Prostate gland (tissue), 2 donors: ENCODE measurements around the gene PLOD3. TPM values are rescaled to one million over a fixed set of nuclear protein-coding genes. Genes with fewer than 3 reads are reported as not detected.
A peak's percentile ranks its signal among the peaks of the same experiment; 100 is the strongest.

Experiments used
- DNase-seq: peaks from one replicate; pipeline ENCODE4 v3.0.0-alpha.2; 2019; ENCODE audit warnings: low spot score
- H3K27ac ChIP-seq, 2 donors: fragments of 200-600 bp; sonication (generic); 2 replicates each; pipeline ENCODE4 v1.5.1; 2017 to 2019
- H3K27me3 ChIP-seq: fragments of 200-600 bp; sonication (generic); replicated peaks from 2 replicates; pipeline ENCODE4 v1.5.1; 2019; ENCODE audit not compliant: insufficient read depth
- H3K36me3 ChIP-seq, 2 donors: fragments of 200-600 bp; sonication (generic); 1 replicate in 1 of 2; 2 replicates in 1 of 2; pipeline versions ENCODE4 v1.5.1 to v1.8.1; 2017 to 2019
- H3K4me1 ChIP-seq: fragments of 200-600 bp; sonication (generic); replicated peaks from 2 replicates; pipeline ENCODE4 v1.5.1; 2019
- H3K4me3 ChIP-seq, 2 donors: fragments of 200-600 bp; sonication (generic); 2 replicates each; pipeline ENCODE4 v1.5.1; 2017 to 2019
- H3K9me3 ChIP-seq: fragments of 200-600 bp; sonication (generic); 2 replicates; pipeline ENCODE4 v1.5.1; 2017
- CTCF ChIP-seq, 4 experiments: fragments of 200-600 bp in 2 of 4; fragments of 450-650 bp in 2 of 4; sonication (generic) in 2 of 4; IDR thresholded peaks; 1 replicate in 3 of 4; 2 replicates in 1 of 4; pipeline ENCODE4 v1.5.1; 2016 to 2019; ENCODE audit warnings: antibody characterized with exemption in 4 of 4, mild to moderate bottlenecking in 2 of 4, moderate library complexity in 2 of 4
- POLR2A ChIP-seq: fragments of 450-650 bp; IDR thresholded peaks from one replicate; pipeline ENCODE4 v1.6.1; 2016; ENCODE audit warnings: antibody characterized with exemption, mild to moderate bottlenecking
- POLR2AphosphoS5 ChIP-seq: sonication (generic); formaldehyde crosslinking; IDR thresholded peaks from one replicate; pipeline ENCODE4 v1.6.1; 2017; ENCODE audit warnings: antibody characterized with exemption
- WGBS: methylation state at CpG from one replicate; pipeline ENCODE4 v1.1.5; 2018; 5-methylcytosine and 5-hydroxymethylcytosine counted together
- intact Hi-C: fragments of 100-400 bp; cut with DNase I; formaldehyde crosslinking; loops from one replicate; pipeline ENCODE4 v1.14.2; 2022
- total RNA-seq, 2 donors: library from RNA; depleted of rRNA; stranded (reverse); fragments of >200 nt; gene quantifications; one replicate each; pipeline ENCODE4 v1.1.0, GENCODE V29; 2016

The PLOD3 gene
- total RNA-seq, 2 donors from 2014 or later: 24.2 to 52.5 TPM

GRCh38 chr7:101172854-101173751 lies 44.3 kb downstream of the PLOD3 start:
- intact Hi-C loops: no loop called here

GRCh38 chr7:101172005-101172853 lies 45.2 kb downstream of the PLOD3 start:
- peaks cover 54% of the 10 kb centered on the region for H3K27me3 ChIP-seq
- TF ChIP-seq POLR2AphosphoS5 (no peak), CTCF (IDR thresholded peaks at IDR 0.05) (no peak), POLR2A (no peak)
- no peak overlapping the region for H3K27ac ChIP-seq
- WGBS: 2% methylated on average over 41 of the region's 79 CpGs
- no peaks in the 10 kb centered on the region for H3K36me3 ChIP-seq
- H3K4me1 ChIP-seq: peaks cover 5% of the 10 kb centered on the region
- no peak overlapping the region for H3K4me3 ChIP-seq
- intact Hi-C loops: no loop called here
- no peak for DNase-seq
- H3K9me3 ChIP-seq: no peaks in the 10 kb centered on the region

More at GRCh38 chr7:101172854-101173751, 44.3 kb downstream of the PLOD3 start:
- H3K4me1 ChIP-seq: peaks cover 5% of the 10 kb centered on the region
- no peaks in the 10 kb centered on the region for H3K36me3 ChIP-seq
- no peaks in the 10 kb centered on the region for H3K9me3 ChIP-seq
- peaks cover 46% of the 10 kb centered on the region for H3K27me3 ChIP-seq
- peak; percentile 67 for DNase-seq
- no peak overlapping the region for H3K27ac ChIP-seq
- TF ChIP-seq POLR2AphosphoS5 (no peak), CTCF (IDR thresholded peaks at IDR 0.05) (peak in 1 of 4 experiments; percentile 4)
- no peak overlapping the region for H3K4me3 ChIP-seq
- WGBS: under 1% methylated on average over 51 of the region's 53 CpGs

GRCh38 chr7:101171442-101171837 lies 45.9 kb downstream of the PLOD3 start:
- Histone ChIP-seq H3K9me3 (no peaks in the 10 kb centered on the region), H3K27me3 (peaks cover 62% of the 10 kb centered on the region), H3K27ac (no peak overlapping the region), H3K36me3 (no peaks in the 10 kb centered on the region), H3K4me1 (peaks cover 5% of the 10 kb centered on the region), H3K4me3 (no peak overlapping the region)
- no peak for TF ChIP-seq POLR2A
- no peak for TF ChIP-seq CTCF (IDR thresholded peaks at IDR 0.05)
- no peak for DNase-seq
- intact Hi-C loops: no loop called here
- WGBS: 3% methylated on average over 12 of the region's 13 CpGs

GRCh38 chr7:101170617-101171441 lies 46.6 kb downstream of the PLOD3 start:
- intact Hi-C loops: no loop called here
- Histone ChIP-seq H3K4me1 (peaks cover 5% of the 10 kb centered on the region), H3K4me3 (no peak overlapping the region), H3K36me3 (no peaks in the 10 kb centered on the region), H3K27ac (no peak overlapping the region), H3K27me3 (peaks cover 66% of the 10 kb centered on the region), H3K9me3 (no peaks in the 10 kb centered on the region)
- 2% methylated on average over 17 of the region's 17 CpGs for WGBS
- DNase-seq: no peak
- no peak for TF ChIP-seq POLR2AphosphoS5
- no peak for TF ChIP-seq POLR2A
- TF ChIP-seq CTCF (IDR thresholded peaks at IDR 0.05): no peak
